Chondrocyte (in vitro differentiated cells): Measurements from ENCODE around the gene ZNF423. TPM values are rescaled to one million over a fixed set of nuclear protein-coding genes. Genes with fewer than 3 reads are reported as not detected.

Experiments used
- DNase-seq: peaks from one replicate; pipeline ENCODE4 v3.0.0; 2021; ENCODE audit warnings: mixed read lengths, low spot score
- H3K27ac Mint-ChIP-seq: one replicate; pipeline ENCODE4 v1.8.0; 2021; ENCODE audit warnings: mild to moderate bottlenecking, moderate library complexity, mixed read lengths; ENCODE audit not compliant: unreplicated experiment
- H3K27me3 Mint-ChIP-seq: 2 replicates; pipeline ENCODE4 v1.8.0; 2021; ENCODE audit warnings: low read depth, mixed read lengths
- H3K36me3 Mint-ChIP-seq: 2 replicates; pipeline ENCODE4 v1.8.0; 2021; ENCODE audit warnings: low read depth, mixed read lengths
- H3K4me1 Mint-ChIP-seq: 2 replicates; pipeline ENCODE4 v1.8.0; 2021; ENCODE audit warnings: low read depth, mild to moderate bottlenecking, mixed read lengths
- H3K4me3 Mint-ChIP-seq: one replicate; pipeline ENCODE4 v1.8.0; 2021; ENCODE audit warnings: mild to moderate bottlenecking, moderate library complexity, mixed read lengths; ENCODE audit not compliant: unreplicated experiment
- H3K9me3 Mint-ChIP-seq: 2 replicates; pipeline ENCODE4 v1.8.0; 2021; ENCODE audit warnings: low read depth, mixed read lengths
- total RNA-seq: library from RNA; stranded (reverse); gene quantifications from 3 replicates; pipeline ENCODE4 v1.2.1, GENCODE V29; 2021
- TF ChIP-seq, protein P1 (sequence below): fragments of 200-600 bp; sonication (generic); IDR thresholded peaks from 2 replicates; pipeline ENCODE4 v1.5.0; 2021; ENCODE audit warnings: antibody characterized with exemption, mild to moderate bottlenecking, moderate library complexity

ZNF423 gene
- total RNA-seq, 1 donor from 2014 or later = 4.7 TPM

GRCh38 chr16:49757559-49758069, 98.3 kb downstream of the ZNF423 start:
- Mint-ChIP-seq H3K4me3 (no peak overlapping the region), H3K27me3 (peaks cover 1% of the 10 kb centered on the region), H3K36me3 (no peaks in the 10 kb centered on the region), H3K9me3 (no peaks in the 10 kb centered on the region), H3K27ac (no peak overlapping the region), H3K4me1 (peaks cover 18% of the 10 kb centered on the region)
- TF ChIP-seq, protein P1, sequence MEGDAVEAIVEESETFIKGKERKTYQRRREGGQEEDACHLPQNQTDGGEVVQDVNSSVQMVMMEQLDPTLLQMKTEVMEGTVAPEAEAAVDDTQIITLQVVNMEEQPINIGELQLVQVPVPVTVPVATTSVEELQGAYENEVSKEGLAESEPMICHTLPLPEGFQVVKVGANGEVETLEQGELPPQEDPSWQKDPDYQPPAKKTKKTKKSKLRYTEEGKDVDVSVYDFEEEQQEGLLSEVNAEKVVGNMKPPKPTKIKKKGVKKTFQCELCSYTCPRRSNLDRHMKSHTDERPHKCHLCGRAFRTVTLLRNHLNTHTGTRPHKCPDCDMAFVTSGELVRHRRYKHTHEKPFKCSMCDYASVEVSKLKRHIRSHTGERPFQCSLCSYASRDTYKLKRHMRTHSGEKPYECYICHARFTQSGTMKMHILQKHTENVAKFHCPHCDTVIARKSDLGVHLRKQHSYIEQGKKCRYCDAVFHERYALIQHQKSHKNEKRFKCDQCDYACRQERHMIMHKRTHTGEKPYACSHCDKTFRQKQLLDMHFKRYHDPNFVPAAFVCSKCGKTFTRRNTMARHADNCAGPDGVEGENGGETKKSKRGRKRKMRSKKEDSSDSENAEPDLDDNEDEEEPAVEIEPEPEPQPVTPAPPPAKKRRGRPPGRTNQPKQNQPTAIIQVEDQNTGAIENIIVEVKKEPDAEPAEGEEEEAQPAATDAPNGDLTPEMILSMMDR = no peak
- no peak for DNase-seq

- Mint-ChIP-seq H3K9me3 (no peaks in the 10 kb centered on the region), H3K4me3 (no peak overlapping the region), H3K27ac (no peak overlapping the region), H3K36me3 (no peaks in the 10 kb centered on the region), H3K4me1 (peaks cover 18% of the 10 kb centered on the region), H3K27me3 (peaks cover 1% of the 10 kb centered on the region)
- TF ChIP-seq, protein P1 = no peak
- no peak for DNase-seq
These were observed 98.9 kb downstream of the ZNF423 start for GRCh38 chr16:49756775-49757558.

- Mint-ChIP-seq H3K9me3 (no peaks in the 10 kb centered on the region), H3K4me1 (peaks cover 18% of the 10 kb centered on the region), H3K36me3 (no peaks in the 10 kb centered on the region), H3K27ac (no peak overlapping the region), H3K27me3 (peaks cover 1% of the 10 kb centered on the region), H3K4me3 (no peak overlapping the region)
- TF ChIP-seq, protein P1 = no peak
- DNase-seq = no peak
These were observed 100.0 kb downstream of the ZNF423 start for GRCh38 chr16:49755716-49756505.

- TF ChIP-seq, protein P1 = peak; percentile 80
- peaks cover 1% of the 10 kb centered on the region for H3K27me3 Mint-ChIP-seq
- H3K36me3 Mint-ChIP-seq = no peaks in the 10 kb centered on the region
- H3K4me3 Mint-ChIP-seq = peak overlapping the region; percentile 60
- no peaks in the 10 kb centered on the region for H3K9me3 Mint-ChIP-seq
- peaks cover 23% of the 10 kb centered on the region for H3K4me1 Mint-ChIP-seq
- no peak for DNase-seq
- H3K27ac Mint-ChIP-seq = no peak overlapping the region
These were observed 100.6 kb downstream of the ZNF423 start for GRCh38 chr16:49755313-49755620.

GRCh38 chr16:49754495-49755312, 101.2 kb downstream of the ZNF423 start:
- H3K27ac Mint-ChIP-seq = no peak overlapping the region
- H3K9me3 Mint-ChIP-seq = no peaks in the 10 kb centered on the region
- H3K4me3 Mint-ChIP-seq = peak overlapping the region; percentile 60
- no peak for DNase-seq
- H3K4me1 Mint-ChIP-seq = peaks cover 26% of the 10 kb centered on the region
- TF ChIP-seq, protein P1 = no peak
- peaks cover 3% of the 10 kb centered on the region for H3K27me3 Mint-ChIP-seq
- H3K36me3 Mint-ChIP-seq = no peaks in the 10 kb centered on the region
